Uterus (tissue), 4 donors: ENCODE data around the gene GSDME. TPM values are rescaled to one million over a fixed set of nuclear protein-coding genes. Genes with fewer than 3 reads are reported as not detected.

Experiments used
- DNase-seq, 2 donors: peaks; one replicate each; pipeline ENCODE4 v3.0.0-alpha.2; 2019 to 2020
- H3K27ac ChIP-seq, 2 donors: fragments of 200-600 bp; sonication (generic); 1 replicate in 1 of 2; 2 replicates in 1 of 2; pipeline ENCODE4 v1.5.1; 2016 to 2018
- H3K27me3 ChIP-seq, 2 donors: fragments of 200-600 bp; sonication (generic); one replicate each; pipeline ENCODE4 v1.5.1; 2018 to 2019; ENCODE audit warnings: control low read depth in 1 of 2
- H3K36me3 ChIP-seq, 2 donors: fragments of 200-600 bp; sonication (generic); one replicate each; pipeline ENCODE4 v1.5.1; 2019; ENCODE audit warnings: control low read depth in 1 of 2
- H3K4me1 ChIP-seq, 2 donors: fragments of 200-600 bp; sonication (generic); one replicate each; pipeline ENCODE4 v1.5.1; 2018 to 2019; ENCODE audit warnings: control low read depth in 1 of 2
- H3K4me3 ChIP-seq, 2 donors: fragments of 200-600 bp; sonication (generic); 1 replicate in 1 of 2; 2 replicates in 1 of 2; pipeline ENCODE4 v1.5.1; 2018 to 2019; ENCODE audit warnings: mild to moderate bottlenecking in 1 of 2
- H3K9me3 ChIP-seq, 2 donors: fragments of 200-600 bp; sonication (generic); one replicate each; pipeline ENCODE4 v1.5.1; 2019; ENCODE audit warnings: control low read depth in 1 of 2
- POLR2A ChIP-seq, 2 donors: fragments of 450-650 bp; IDR thresholded peaks; one replicate each; pipeline ENCODE4 v1.6.1; 2016; ENCODE audit warnings: antibody characterized with exemption in 2 of 2, mild to moderate bottlenecking in 1 of 2, moderate library complexity in 1 of 2
- intact Hi-C: fragments of 100-400 bp; cut with DNase I; formaldehyde crosslinking; loops from one replicate; pipeline ENCODE4 v1.15.1; 2023; ENCODE audit warnings: low total_unique reads
- total RNA-seq, 4 donors: library from RNA; depleted of rRNA in 3 of 4; stranded (reverse); fragments of >200 nt in 3 of 4; gene quantifications; one replicate each; pipeline versions ENCODE4 v1.1.0 to v1.2.4, GENCODE V29; 2014 to 2023
- TF ChIP-seq, protein P1 (sequence below), 4 experiments: fragments of 200-600 bp in 2 of 4; fragments of 450-650 bp in 2 of 4; sonication (generic) in 2 of 4; IDR thresholded peaks; one replicate each; pipeline ENCODE4 v1.5.1; 2016 to 2019; ENCODE audit warnings: antibody characterized with exemption in 4 of 4, mild to moderate bottlenecking in 2 of 4, moderate library complexity in 1 of 4
- donor health status: DM: yes; HTN: yes; CAD: no.

Gene GSDME
- total RNA-seq = 10 to 100 TPM; 10.8 to 25.5 (median 20.8) TPM

DNA sequence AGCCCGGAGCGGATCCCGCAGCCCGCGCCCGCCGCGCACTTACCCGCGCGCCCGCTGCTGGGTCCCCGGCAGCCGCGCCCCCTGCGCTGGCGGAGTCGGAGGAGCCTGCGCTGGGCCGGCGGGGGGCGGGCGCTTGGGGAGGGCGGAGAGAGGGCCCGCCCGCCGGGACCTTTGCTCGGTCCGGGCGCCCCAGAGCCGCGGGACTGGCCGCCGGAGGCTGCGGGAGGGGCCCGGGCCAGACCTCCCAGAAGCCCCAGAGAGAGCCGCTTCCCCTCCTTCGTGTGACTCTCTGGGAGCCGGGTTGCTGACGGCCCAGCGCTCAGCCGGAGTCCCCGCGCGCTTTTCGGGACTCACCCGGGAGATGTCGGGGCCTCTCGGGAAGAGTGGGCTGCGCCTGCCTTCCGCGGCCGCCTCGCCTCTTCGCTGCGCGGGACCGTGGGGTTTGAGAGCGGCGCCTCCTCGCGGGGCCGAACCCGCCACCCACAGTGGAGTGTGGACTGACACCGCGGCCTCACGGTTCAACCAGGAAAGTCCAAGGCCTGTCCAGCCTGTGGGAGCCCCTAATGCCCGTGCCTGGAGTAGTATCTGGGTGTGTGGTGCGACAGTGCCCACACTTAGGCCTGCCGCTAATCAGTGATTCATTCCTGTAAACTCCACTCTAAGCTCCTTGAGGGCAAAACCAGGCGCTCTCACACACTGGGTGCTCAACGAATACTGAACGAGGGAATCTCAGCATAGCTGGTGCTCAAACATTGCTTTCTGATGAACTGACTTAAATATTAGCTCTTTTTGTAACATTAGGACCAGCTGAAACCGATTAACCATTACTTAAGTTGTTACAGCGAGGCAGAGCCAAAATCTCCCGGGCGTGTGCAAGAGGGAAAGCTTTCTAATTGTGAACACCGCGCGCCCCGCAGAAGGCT is at the start of gene GSDME:
Gene GSDME, minus strand, starts transcription at position 112 of the 923 bp plus-strand sequence. CDS start 7,690 bp downstream, outside the sequence.
- peak; percentile 49 to 73 for DNase-seq
- no peaks in the 10 kb centered on the region for H3K27me3 ChIP-seq
- no peak for TF ChIP-seq POLR2A (IDR thresholded peaks at IDR 0.05)
- TF ChIP-seq, protein P1, sequence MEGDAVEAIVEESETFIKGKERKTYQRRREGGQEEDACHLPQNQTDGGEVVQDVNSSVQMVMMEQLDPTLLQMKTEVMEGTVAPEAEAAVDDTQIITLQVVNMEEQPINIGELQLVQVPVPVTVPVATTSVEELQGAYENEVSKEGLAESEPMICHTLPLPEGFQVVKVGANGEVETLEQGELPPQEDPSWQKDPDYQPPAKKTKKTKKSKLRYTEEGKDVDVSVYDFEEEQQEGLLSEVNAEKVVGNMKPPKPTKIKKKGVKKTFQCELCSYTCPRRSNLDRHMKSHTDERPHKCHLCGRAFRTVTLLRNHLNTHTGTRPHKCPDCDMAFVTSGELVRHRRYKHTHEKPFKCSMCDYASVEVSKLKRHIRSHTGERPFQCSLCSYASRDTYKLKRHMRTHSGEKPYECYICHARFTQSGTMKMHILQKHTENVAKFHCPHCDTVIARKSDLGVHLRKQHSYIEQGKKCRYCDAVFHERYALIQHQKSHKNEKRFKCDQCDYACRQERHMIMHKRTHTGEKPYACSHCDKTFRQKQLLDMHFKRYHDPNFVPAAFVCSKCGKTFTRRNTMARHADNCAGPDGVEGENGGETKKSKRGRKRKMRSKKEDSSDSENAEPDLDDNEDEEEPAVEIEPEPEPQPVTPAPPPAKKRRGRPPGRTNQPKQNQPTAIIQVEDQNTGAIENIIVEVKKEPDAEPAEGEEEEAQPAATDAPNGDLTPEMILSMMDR (IDR thresholded peaks at IDR 0.05) = no peak
- H3K36me3 ChIP-seq = no peaks in the 10 kb centered on the region
- no peaks in the 10 kb centered on the region for H3K4me1 ChIP-seq
- H3K9me3 ChIP-seq = no peaks in the 10 kb centered on the region
- intact Hi-C loops = no loop called here
- H3K4me3 ChIP-seq = peak within 1 kb of the TSS; percentile 71 to 77
- peak within 1 kb of the TSS; percentile 91 to 93 for H3K27ac ChIP-seq

DNA sequence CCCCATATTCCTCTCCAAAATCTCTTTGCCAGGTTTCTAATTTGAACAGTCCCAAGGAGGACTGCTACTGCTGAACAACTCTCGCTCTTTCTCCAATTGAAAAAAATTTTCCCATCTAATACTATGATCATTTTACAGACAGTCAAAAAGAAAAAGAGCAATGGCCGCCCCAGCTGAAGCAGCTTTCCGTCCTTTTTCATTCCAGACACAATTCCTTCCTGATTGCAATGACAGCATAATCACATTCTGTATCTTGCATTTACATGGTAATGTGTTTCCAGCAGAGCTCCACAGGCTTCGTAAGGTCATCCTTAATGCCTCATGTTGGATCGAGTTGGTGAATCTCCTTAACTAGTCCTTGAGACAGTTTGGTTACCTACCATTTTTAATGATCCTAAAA is 45.0 kb upstream of the GSDME start:
- Histone ChIP-seq H3K9me3 (no peaks in the 10 kb centered on the region), H3K4me1 (no peaks in the 10 kb centered on the region), H3K27me3 (no peaks in the 10 kb centered on the region), H3K4me3 (no peak overlapping the region), H3K27ac (no peak overlapping the region), H3K36me3 (no peaks in the 10 kb centered on the region)
- no peak for DNase-seq
- intact Hi-C loops = no loop called here
- no peak for TF ChIP-seq POLR2A (IDR thresholded peaks at IDR 0.05)
- TF ChIP-seq, protein P1 (IDR thresholded peaks at IDR 0.05) = no peak

DNA sequence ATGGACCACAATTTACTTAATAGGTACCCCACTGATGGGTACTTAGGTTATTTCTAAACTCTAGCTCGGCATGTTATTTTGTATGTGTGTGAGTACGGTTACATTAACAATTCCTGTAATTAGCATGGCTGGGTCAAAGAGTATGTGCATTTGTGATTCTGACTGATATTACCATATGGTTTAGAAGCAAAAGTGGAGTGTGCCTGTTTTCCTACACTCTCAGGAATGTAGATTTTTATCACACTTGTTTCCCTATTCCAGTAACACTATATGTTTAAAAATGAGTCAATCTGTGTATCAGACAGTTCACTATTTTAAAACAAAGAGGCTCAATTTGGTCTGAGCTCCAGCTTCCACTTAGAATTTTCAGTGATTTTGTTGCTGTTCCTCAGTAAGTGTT is 44.6 kb upstream of the GSDME start:
- Histone ChIP-seq H3K4me3 (no peak overlapping the region), H3K9me3 (no peaks in the 10 kb centered on the region), H3K4me1 (no peaks in the 10 kb centered on the region), H3K36me3 (no peaks in the 10 kb centered on the region), H3K27me3 (no peaks in the 10 kb centered on the region), H3K27ac (no peak overlapping the region)
- no peak for DNase-seq
- intact Hi-C loops = no loop called here
- TF ChIP-seq, protein P1 (IDR thresholded peaks at IDR 0.05) = no peak
- no peak for TF ChIP-seq POLR2A (IDR thresholded peaks at IDR 0.05)

DNA sequence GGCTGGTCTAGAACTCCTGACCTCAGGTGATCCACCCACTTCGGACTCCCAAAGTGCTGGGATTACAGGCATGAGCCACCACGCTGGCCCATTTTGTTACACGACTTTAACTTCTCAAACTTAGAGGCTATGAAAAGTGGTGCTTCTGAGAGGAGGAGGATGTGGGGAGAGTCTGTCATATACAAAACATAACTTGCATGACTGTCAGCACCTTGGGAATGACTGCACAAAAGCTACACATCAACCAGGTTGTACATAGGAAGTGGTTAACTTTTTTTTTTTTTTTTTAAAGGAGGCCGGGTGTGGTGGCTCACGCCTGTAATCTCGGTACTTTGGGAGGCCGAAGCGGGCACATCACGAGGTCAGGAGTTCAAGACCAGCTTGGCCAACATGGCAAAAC is 43.4 kb upstream of the GSDME start:
- Histone ChIP-seq H3K27ac (no peak overlapping the region), H3K4me1 (no peaks in the 10 kb centered on the region), H3K27me3 (no peaks in the 10 kb centered on the region), H3K36me3 (no peaks in the 10 kb centered on the region), H3K4me3 (no peak overlapping the region), H3K9me3 (no peaks in the 10 kb centered on the region)
- TF ChIP-seq POLR2A (IDR thresholded peaks at IDR 0.05) = no peak
- TF ChIP-seq, protein P1 (IDR thresholded peaks at IDR 0.05) = no peak
- DNase-seq = no peak
- intact Hi-C loops = no loop called here

DNA sequence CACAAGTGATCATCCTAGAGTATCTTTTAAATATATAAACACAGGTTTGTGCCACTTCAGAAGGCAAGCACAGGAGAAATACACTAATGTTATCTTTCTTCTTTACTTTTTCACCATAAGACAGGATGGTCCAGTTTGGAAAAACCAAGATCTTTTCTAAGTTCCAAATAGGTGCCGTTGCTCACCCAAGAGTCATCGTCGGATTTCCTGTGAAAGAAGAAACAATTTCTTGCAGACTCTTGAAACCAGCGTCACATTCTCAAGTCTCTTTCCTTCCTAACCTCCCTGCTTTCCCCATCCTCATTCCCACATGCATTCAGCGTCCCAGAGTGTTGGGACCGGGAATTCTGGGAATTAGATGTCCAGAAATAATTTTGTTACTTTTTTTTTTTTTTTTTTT is 42.8 kb upstream of the GSDME start:
- no peak for DNase-seq
- intact Hi-C loops = no loop called here

More for the DNA sequence above, 42.8 kb upstream of the GSDME start:
- H3K9me3 ChIP-seq = no peaks in the 10 kb centered on the region
- H3K36me3 ChIP-seq = no peaks in the 10 kb centered on the region
- H3K4me3 ChIP-seq = no peak overlapping the region
- H3K4me1 ChIP-seq = no peaks in the 10 kb centered on the region
- no peak overlapping the region for H3K27ac ChIP-seq
- TF ChIP-seq POLR2A (IDR thresholded peaks at IDR 0.05) = no peak
- TF ChIP-seq, protein P1 (IDR thresholded peaks at IDR 0.05) = no peak
- H3K27me3 ChIP-seq = no peaks in the 10 kb centered on the region
